ENCODE measurements around the gene ANXA10.
"Not testable (repeated sequence)": the region's sequence is repeated elsewhere in the genome, so short reads cannot be mapped to it uniquely, and the experiment has no call there.

Gene ANXA10, protein sequence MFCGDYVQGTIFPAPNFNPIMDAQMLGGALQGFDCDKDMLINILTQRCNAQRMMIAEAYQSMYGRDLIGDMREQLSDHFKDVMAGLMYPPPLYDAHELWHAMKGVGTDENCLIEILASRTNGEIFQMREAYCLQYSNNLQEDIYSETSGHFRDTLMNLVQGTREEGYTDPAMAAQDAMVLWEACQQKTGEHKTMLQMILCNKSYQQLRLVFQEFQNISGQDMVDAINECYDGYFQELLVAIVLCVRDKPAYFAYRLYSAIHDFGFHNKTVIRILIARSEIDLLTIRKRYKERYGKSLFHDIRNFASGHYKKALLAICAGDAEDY

DNA sequence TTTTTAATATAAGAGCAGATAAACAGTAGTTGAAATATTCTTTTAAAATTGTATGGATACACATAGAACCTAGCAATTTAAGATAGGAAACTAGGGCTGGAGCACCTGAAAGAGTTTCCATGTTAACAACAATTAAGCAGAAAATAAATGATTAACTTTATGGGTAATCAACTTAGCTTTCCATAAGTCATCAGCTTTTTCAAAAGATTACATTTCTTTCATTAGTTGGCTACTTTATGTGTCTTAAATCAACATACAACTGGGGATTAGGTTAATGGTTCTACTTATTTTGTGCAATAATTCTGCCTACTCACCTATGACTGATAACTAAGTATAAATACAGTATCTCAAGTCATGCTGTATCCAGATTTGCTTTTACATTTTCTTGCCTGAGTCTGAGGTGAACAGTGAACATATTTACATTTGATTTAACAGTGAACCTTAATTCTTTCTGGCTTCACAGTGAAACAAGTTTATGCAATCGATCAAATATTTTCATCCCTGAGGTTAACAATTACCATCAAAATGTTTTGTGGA lies at the start of gene ANXA10:
Gene ANXA10 (plus strand): TSS at position 362 of the 537 bp plus-strand sequence. CDS start 164 bp downstream, at position 526.
- FAIRE-seq = no peak
- no peak for DNase-seq (ENCODE audit: low spot score)

GRCh38 chr4:168045354-168045753 lies 47.0 kb upstream of the ANXA10 start:
- DNase-seq (ENCODE audit: low spot score) = no peak
- FAIRE-seq = no peak

DNA sequence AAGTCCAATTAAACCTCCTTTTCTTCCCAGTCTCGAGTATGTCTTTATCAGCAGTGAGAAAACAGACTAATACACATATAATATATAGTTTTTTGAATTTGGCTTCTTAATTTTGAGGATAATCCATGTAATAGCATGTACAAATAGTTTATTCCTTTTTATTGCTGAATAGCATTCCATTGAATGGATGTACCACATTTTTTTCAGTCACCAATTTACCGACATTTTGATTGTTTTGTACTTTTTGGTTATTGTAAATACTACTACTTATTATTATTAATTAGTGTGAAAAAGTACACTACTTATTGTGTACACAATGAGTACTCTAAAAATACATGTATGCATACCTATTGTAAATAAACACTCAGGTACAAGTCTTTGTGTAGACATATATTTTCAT lies 42.3 kb upstream of the ANXA10 start:
- FAIRE-seq = no peak

GRCh38 chr4:168051526-168051925 lies 40.8 kb upstream of the ANXA10 start:
- FAIRE-seq = no peak
- DNase-seq (ENCODE audit: low spot score) = no peak

More for the DNA sequence above, 42.3 kb upstream of the ANXA10 start:
- DNase-seq (ENCODE audit: low spot score) = no peak

GRCh38 chr4:168057412-168057811 lies 34.9 kb upstream of the ANXA10 start:
- DNase-seq (ENCODE audit: low spot score) = no peak
- FAIRE-seq = no peak

DNA sequence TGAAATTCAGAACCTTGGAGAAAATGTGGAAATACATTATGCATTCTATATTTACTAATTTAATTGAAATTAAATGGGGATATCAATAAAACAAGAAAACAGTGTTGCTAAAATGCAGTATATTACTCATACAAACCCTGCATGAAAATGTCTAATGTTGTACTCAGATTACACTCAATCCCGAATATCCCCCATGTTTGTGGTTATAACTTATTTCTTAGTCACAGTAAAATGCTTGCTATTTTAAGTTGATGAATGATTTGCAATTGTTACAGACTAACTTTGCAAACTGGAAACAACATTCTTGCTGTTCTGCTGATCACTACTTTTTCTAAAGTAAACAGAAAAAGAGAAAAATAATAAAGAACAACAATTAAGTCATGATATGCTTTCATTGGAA lies 33.1 kb upstream of the ANXA10 start:
- no peak for DNase-seq (ENCODE audit: low spot score)
- FAIRE-seq = no peak

- DNase-seq (ENCODE audit: low spot score) = no peak
- FAIRE-seq = no peak
These were observed 29.3 kb upstream of the ANXA10 start for GRCh38 chr4:168063031-168063430.

- no peak for DNase-seq (ENCODE audit: low spot score)
- no peak for FAIRE-seq
These were observed 21.4 kb upstream of the ANXA10 start for GRCh38 chr4:168070903-168071302.

GRCh38 chr4:168071304-168071703 lies 21.0 kb upstream of the ANXA10 start:
- DNase-seq (ENCODE audit: low spot score) = no peak
- FAIRE-seq = no peak

GRCh38 chr4:168074861-168075260 lies 17.5 kb upstream of the ANXA10 start:
- DNase-seq (ENCODE audit: low spot score) = no peak
- FAIRE-seq = no peak

GRCh38 chr4:168076989-168077725 lies 15.2 kb upstream of the ANXA10 start:
- peak; percentile 49 for FAIRE-seq

GRCh38 chr4:168077726-168078239 lies 14.6 kb upstream of the ANXA10 start:
- no peak for DNase-seq (ENCODE audit: low spot score)
- no peak for FAIRE-seq

More at GRCh38 chr4:168076989-168077725, 15.2 kb upstream of the ANXA10 start:
- DNase-seq (ENCODE audit: low spot score) = peak; percentile 22

DNA sequence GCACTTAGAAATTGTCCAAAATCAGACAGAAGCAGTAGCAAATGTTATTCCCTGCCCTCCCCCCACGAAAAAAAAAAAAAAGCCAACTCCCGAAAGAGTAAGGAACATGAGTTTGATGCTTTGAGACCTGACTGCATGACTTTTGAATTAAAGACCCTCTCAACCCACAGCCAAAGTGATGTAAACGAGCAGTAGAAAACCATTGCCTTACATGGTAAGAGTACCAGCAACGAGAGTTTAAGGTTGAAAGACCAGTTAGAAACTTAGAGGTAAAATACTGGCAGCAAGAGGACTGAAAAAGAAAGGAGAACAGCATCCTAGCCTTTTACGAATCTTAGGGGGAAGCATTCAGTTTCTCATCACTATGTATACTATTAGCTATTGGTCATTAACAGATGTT lies 10.0 kb upstream of the ANXA10 start:
- FAIRE-seq = no peak
- no peak for DNase-seq (ENCODE audit: low spot score)

GRCh38 chr4:168095776-168096406 lies 3.6 kb downstream of the ANXA10 start:
- FAIRE-seq (no peak), DNase-seq (ENCODE audit: low spot score) (no peak)

GRCh38 chr4:168096407-168096784 lies 4.1 kb downstream of the ANXA10 start:
- DNase-seq (ENCODE audit: low spot score) (no peak), FAIRE-seq (no peak)

GRCh38 chr4:168097161-168097560 lies 4.8 kb downstream of the ANXA10 start:
- FAIRE-seq (no peak), DNase-seq (ENCODE audit: low spot score) (no peak)

DNA sequence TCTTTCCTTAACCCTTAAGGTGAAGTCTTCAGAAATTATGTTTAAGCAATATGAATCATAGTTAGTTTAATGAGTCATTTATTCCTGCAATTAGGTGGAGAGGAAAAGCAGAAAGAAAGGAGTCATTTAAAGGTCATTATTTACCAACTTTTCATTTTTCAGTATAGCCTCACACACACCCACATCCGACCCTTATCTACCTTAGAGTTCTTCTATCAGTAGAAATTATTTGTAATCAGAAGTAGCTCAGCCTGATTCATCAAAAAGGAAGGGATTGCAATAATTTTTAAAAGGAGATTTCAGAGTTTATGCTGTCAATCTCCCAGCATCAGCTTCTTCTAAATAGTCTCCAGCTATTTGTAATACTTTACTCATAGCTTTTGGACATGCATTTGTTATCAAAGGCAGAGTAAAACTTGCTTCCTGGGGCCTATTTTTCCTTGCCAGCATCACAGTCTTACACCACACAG lies 5.9 kb downstream of the ANXA10 start:
- peak; percentile 11 for DNase-seq (ENCODE audit: low spot score)
- FAIRE-seq = no peak

DNA sequence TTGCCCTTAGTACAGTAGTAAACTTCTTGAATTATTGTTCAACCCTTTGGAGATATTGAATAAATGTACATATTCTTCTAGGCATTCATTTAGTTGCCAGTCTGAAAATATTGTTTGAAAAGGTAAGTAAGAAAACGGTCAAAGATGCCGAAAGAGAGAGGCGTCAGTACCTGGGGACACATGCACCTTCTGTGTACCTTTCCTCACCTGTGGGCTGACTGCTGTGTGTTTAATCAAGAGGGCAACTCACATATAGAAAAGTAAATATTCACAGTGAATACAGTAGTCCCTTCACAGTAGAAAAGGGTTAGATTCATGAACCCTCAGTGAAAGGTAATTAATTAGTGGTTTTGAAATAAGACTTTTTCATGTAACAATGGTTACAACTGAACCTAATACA lies 6.9 kb downstream of the ANXA10 start:
- DNase-seq (ENCODE audit: low spot score) = no peak
- no peak for FAIRE-seq

- FAIRE-seq (no peak), DNase-seq (ENCODE audit: low spot score) (no peak)
These were observed 8.7 kb downstream of the ANXA10 start for GRCh38 chr4:168101026-168101425.

DNA sequence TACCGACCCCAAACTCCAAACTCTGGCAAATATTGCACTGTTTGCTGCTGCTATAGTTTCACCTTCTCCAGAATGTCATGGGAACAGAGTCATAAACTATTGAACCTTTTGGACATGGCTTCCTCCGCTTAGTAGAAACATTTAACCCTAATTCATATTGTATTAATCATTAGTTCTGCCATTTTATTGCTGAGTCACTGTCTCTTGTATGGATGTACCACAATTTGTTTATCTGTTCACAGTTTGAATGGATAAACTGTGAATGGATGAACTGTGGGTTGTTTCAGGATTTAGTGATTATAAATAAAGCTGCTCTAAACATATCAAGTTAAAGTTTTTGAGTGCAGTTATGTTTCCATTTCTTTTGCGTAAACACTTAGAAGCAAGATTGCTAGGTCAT lies 10.1 kb downstream of the ANXA10 start:
- DNase-seq (ENCODE audit: low spot score) (no peak), FAIRE-seq (no peak)

- FAIRE-seq = no peak
- DNase-seq (ENCODE audit: low spot score) = no peak
These were observed 17.2 kb downstream of the ANXA10 start for GRCh38 chr4:168109527-168109926.

DNA sequence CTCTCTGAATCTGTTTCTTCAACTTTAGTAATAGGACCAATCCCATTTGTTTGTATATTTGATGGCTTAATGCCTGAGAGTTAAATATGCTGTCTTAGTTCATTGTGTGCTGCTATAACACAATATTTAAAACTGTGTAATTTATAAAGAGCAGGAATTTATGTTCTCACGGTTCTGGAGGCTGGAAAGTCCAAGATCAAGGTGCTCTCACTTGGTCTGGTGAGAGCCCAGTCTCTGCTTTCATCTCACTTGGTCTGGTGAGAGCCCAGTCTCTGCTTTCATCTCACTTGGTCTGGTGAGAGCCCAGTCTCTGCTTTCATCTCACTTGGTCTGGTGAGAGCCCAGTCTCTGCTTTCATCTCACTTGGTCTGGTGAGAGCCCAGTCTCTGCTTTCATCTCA lies 20.7 kb downstream of the ANXA10 start:
- not testable (repeated sequence) for FAIRE-seq; DNase-seq (ENCODE audit: low spot score)
